Stimulated activated CD4-positive, alpha-beta T cell treated with anti-CD3 and anti-CD28 coated beads, Interleukin-12 subunit alpha, Interleukin-12 subunit beta, amount 100 ng/mL, for 48 hours (primary cell): ENCODE measurements around the gene HRH3.

Experiments used
- DNase-seq, 3 donors: peaks; one replicate each; pipeline ENCODE4 v3.0.0-alpha.2; 2020; ENCODE audit warnings: low read depth in 2 of 3, low spot score in 1 of 3

The HRH3 gene

DNA sequence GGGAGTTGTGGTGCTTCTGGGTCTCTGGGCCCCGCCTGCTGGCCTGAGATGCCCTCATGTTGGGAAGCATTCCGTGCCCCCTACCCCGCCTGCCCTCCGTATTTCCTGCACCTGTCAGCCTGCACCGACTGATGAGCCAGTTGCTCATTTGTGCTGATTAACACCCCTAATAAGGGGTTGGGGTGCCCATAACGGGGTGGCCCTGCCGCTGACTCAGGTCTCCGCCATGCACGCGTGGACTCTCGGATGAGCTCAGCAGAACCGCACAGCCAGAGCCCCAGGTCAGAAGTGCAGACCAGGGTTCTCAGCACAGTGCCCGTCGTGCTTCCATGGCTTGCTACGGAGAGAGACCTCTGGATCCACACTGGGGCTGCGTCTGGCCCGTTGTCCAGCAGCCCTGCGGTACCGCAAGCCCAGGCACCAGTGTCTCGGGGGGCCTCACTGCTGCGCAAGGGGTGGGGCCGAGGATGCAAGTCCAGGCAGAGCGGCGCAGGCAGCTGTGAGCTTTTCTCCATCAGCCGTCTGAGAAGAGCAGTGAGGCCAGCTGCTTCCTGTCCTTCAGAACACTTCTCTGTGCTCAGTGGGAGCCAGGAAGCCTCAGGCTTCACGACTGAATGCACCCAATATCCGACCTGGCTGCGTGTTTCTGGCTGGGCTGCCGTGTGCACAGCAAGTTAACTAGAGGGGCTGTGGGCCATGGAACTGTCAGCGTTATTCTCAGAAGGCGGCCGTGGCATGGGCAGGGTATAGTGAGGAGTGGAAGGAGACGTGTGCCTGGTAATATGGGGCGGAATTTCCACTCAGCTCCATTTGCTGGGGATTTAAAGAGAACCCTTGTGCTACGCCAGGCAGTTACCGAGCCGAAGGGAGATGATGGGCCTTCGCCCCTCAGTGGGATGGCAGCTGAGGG lies 18.6 kb downstream of the HRH3 start:
- DNase-seq, result no peak

GRCh38 chr20:62200491-62201172 lies 19.4 kb downstream of the HRH3 start:
- no peak for DNase-seq

DNA sequence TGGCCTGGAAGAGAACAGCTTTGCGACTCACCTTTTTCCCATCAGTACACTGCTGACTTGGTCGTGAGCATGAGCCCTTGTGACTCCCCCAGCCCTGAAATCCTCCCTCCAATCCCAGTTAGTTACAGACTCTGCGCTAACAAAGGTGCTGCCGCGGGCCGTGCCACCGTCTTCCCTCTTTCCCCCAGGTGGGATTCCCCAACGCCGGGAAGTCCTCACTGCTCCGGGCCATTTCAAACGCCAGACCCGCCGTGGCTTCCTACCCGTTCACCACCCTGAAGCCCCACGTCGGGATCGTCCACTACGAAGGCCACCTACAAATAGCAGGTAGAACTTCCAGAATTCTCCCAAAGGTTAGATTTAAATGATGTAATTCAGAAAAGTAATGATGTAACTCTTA lies 21.1 kb downstream of the HRH3 start:
- DNase-seq, result no peak

DNA sequence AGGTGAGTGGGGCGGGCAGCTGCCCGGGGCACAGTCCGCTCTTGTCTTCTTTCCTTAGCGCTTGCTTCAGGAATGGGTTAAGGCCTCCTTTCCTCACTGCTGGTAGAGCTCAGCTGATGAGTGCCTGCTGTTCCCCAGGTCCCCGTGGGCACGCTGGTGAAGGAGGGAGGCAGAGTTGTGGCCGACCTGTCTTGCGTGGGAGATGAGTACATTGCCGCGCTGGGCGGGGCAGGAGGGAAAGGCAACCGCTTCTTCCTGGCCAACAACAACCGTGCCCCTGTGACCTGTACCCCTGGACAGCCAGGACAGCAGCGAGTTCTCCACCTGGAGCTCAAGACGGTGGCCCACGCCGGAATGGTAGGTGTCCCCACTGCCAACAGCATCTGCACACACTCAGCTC lies 21.6 kb downstream of the HRH3 start:
- no peak for DNase-seq

DNA sequence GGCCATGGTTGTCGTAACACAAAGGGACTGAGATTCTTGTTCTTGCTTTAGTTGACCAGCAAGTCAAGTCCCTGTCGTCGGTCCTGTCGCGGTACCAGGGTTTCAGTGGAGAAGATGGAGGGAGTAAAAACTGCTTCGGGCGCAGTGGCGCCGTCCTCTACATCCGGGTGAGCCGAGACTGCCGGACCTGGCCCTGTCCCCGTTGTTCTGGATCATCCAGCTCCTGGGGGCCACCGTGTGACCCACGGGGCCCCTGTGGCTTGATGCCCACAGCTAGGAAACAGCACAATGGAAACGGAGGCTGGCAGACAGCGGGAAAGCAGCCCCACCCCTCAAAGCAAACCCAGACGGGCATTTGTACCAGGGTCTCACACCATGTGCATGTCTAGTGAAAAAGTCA lies 22.3 kb downstream of the HRH3 start:
- no peak for DNase-seq

GRCh38 chr20:62197311-62197710 lies 22.8 kb downstream of the HRH3 start:
- DNase-seq, result no peak

DNA sequence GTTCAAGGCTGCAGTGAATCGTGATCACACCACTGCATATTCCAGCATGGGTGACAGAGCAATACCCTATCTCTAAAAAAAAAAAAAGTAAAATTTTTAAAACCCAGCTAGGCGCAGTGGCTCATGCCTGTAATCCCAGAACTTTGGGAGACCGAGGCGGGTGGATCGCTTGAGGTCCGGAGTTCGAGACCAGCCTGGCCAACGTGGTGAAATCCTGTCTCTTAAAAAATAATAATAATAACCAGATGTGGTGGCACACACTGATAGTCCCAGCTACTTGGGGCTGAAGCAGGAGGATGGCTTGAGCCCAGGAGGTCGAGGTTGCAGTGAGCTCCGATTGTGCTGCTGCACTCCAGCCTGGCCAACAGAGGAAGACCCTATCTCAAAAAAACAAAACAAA lies 23.8 kb downstream of the HRH3 start:
- DNase-seq, result no peak

- no peak for DNase-seq
These were observed 24.3 kb downstream of the HRH3 start for GRCh38 chr20:62195736-62196135.

DNA sequence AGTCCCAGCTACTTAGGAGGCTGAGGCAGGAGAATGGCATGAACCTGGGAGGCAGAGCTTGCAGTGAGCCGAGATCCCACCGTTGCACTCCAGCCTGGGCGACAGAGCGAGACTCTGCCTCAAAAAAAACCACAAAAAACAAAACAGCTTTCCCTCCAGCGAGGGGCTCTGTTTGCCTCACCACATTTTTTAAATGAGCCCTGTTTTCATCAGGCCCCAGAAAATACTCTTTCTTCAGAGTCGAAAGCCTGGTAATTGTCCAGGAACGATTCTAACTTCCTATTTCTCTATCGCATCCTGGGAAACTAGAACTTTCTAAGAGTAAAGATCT lies 25.0 kb downstream of the HRH3 start:
- DNase-seq, result no peak

DNA sequence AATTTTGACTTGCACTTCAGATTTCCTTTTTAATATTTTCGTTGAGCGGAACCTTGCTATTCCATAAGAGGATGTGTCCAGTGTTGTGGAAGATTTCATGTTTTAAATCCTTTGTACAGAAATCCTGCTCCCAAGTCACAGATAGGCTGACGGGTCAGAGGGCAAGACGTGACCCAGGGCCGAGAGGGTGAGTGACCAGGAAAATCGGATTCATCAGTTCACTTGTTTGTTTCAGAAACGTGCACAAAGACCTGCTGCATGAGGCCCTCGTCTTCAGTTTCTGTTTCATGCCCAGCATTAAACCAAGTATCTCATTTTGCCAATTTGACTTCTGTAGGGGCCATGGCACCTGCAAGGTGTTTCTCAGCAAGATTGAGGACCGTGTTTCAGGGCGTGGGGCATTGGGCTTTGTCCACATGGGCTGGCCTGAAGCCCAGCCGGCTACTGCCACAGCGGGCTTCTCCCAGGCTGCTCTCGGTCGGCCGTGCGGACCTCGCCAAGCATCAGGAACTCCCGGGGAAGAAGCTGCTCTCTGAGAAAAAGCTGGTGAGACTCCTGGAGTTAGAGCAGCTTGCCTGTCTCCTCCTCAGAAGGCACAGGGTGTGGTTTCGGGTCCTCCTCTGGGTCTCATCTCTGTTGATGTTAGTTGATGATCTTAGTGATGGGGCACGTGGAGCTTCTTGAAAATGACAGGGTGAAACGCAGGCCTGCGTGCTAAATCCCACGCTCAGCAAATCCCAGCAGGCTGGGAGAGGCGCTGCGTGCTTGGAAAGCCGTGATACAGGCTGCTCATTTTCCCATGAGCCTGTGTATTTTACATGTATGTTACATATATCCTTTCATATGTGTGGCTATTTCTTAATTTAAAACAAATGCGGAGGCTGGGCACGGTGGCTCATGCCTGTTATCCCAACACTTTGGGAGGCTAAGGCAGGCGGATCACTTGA lies 26.7 kb downstream of the HRH3 start:
- DNase-seq, result no peak

DNA sequence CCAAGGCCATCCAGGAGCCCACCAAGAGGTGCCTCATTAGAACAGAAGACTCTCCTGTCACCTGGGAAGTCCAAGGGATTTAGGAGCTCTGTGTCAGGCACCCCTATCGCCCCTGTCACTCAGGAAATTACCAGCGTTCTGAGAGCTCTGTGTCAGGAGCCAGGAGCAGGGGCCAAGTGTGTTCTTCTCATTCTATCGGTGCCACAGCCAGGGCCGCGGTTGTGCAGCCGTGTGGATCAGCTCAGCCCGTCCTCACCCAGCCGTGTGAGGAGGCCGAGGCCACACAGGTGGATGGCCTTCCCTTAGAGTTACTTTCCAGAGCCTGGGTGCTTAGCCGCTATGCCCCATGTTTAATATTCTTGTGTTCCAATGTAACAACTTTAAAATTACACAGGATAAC lies 27.4 kb downstream of the HRH3 start:
- no peak for DNase-seq

DNA sequence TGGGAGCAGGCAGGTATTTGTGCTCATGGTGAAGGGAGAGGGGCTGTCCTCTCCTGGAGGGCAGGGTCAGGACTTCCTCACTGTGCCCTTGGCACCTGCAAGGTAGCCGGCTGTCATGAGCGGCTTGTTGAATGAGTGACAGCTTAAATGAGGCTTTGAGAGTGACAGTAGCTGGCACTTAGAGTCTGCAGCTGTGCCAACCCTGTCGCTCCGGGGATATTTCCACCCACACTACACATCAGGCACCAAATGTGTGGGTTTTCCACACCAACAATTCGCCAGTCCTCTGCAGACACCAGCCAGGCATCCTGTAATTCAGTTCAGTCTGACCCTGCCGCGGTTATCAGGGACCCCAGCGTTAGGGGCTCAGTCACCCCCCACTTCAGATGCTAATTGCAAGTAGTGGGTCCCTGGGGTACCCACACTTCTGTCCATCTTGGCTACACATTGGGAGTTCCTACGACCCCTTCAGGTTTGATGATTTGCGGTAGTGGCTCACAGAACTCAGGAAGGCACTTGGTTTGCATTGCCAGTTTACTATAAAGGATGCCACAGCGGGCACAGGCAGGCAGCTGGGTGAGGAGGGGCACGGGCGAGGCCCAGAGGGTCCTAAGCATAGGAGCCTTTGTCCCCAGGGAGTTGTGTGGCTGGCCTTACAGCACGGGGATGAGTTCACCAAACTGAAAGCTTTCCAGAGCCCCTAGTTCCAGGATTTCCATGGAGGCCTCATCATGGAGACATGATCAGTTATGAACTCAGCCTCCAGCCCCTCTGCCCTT lies 28.1 kb downstream of the HRH3 start:
- no peak for DNase-seq

- DNase-seq, result no peak
These were observed 29.3 kb downstream of the HRH3 start for GRCh38 chr20:62190639-62191411.

DNA sequence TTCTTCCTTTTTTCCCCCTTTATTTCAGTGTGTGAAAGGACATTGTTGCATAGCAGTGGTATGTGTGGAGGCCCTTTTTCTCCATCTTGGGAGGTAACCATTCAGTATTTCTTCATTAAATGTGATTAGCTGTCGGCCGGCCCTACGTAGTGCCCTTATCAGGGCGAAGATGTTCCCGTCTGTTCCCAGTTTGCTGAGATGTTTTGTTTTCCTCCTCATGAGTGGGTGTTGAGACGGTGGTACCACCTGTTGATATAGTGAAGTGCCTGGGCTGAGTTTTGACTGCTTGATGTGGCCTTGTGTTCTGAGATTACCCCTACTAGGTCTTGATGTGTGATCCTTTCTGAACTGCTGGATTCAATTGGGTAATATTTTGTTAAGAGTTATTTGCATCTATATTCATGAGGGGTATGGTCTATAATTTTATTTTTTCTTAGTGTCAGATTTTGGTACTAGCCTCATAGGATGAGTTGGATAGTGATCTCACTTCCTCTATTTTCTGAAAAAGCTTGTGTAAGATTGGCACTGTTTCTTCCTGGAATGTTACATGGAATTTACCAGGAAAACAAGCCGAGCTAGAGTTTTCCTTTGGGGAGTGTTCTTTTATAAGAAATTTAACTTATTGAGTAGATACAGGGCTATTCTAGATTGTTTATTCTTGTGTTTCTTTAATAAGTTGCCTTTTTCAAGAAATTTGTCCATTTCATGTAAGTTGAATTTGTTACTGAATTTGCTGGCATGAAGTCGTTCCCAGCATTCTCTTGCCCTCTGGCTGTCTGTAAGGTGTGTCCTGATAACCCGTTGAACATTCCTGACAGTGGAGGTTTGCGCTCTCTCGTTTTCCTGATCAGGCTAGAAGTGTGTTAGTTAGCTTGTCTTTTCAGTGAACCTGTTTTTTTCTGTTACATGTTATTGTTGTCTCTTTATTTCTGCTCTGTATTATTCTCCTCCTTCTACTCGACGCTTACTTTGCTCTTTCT lies 32.9 kb downstream of the HRH3 start:
- no peak for DNase-seq

- DNase-seq, result no peak
These were observed 34.0 kb downstream of the HRH3 start for GRCh38 chr20:62186096-62186426.

DNA sequence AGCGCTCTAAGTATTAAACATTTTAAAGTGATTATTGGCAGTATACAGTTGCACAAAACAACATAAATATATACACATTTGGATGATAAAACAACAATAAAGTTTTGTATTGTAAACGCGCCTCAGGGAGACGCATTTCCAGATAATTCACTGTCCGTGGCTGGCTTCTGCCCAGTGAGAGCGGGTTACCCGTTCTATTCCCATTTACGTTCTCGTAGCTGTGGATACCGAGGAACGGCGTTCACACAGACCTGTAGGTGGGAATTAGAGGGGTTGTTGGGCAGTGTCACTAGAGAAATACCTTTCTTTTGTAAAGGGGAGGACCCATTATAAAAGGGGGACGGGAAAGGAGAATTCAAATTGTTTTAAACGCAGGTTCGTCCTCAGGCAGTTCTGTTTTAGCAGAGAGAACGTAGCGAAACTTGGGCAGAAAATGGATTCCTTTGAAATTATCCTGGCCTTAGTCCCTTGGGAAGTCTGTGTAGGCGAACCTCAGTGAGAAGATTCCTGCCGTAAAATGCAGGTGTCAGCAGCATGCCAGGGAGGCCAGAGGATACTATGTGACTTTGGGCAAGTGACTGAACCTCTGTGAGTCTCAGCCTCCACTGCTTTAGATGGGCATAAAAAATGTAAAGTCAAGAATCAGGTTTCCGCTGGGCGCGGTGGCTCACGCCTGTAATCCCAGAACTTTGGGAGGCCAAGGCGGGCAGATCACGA lies 36.5 kb downstream of the HRH3 start:
- DNase-seq, result no peak

DNA sequence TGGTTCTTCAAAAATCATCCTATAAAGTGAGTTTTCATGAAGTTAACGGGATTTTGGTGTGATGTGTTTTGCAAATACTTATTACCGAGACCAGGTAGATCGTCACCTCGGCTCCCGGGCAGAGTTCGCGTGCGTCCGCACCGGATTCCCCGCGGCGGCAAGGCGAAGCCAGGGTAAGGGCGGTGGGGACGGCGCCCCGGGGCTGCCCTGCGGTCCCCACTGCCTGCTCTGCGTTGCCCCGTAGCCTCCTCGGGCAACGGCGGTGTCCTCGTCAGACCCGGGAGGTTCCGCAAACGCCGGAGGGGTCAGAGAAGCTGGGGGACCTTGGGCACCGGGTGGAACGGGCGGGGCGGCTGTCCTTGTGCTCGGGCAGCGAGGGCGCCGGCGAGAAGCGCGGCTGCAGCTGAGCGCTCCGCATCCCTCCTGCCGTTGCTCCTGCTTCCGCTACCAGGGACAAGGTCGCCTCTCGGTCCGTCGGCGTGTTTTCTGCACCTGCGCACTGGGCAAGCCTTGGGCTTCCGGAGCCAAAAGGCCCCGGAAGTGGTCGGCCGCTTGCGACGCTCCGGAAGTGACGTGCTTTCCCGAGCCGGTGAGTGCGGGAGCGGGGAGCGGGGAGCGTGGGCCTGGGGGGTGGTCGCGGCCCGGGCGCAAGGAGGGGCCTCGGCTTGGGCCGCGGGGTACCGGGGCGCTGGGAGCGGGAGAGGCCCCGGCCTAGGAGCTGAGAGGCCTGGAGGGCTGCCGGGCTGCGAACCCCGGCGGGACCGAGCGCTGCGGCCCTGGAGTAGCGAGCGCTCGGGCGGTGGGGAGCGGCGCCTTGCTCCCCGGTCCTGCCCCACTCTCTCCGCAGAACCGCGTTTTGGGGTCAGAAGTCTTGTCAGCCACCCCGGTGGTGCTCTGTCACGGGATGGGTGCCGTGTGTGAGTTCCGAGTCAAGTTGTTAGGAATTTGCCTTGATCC lies 37.3 kb downstream of the HRH3 start, which contains the start of gene MTG2:
Gene MTG2, plus strand, starts transcription at position 560 of the 957 bp plus-strand sequence. CDS start 10,393 bp downstream, outside the sequence.
- DNase-seq, result peak; percentile 83 to 92 (median 92)
